ENCODE measurements around the gene KDM1B.

KDM1B gene

DNA sequence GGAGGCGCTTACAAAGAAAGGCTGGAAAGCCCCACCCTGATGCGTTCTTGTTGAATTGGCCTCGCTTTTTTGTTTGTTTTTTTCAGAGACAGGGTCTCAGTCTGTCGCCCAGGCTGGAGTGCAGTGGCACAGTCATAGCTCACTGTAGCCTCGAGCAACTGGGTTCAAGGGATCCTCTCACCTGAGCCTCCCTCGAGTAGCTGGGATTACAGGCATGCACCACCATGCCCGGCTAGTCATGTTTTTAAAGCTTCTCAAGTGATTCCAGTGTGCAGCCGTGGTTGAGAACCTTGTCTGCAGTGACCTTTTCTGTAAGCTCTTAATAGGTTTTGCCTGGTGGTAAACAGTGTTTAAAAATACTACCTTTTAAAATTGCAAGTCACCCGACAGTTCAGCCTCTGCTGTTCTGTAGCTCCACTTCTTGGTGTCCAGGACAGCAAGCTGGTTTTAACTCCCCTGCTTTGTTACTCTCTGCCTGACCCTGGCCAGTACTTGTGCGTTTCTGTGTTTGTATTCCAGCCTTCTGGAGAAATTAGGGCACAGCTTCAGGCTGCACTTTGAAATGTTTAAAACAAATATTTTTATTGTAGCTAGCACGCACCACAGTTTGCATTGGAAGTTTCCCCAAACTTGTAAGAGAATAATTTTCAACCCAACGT lies 54.4 kb downstream of the KDM1B start:
- H3K27ac ChIP-seq, result no peak overlapping the region
- no peak for DNase-seq (ENCODE audit: low spot score)
- ChIA-PET POLR2A (ENCODE audit: low non-redundant PET) (no interaction called here), CTCF (no interaction called here)
- TF ChIP-seq, protein P1, sequence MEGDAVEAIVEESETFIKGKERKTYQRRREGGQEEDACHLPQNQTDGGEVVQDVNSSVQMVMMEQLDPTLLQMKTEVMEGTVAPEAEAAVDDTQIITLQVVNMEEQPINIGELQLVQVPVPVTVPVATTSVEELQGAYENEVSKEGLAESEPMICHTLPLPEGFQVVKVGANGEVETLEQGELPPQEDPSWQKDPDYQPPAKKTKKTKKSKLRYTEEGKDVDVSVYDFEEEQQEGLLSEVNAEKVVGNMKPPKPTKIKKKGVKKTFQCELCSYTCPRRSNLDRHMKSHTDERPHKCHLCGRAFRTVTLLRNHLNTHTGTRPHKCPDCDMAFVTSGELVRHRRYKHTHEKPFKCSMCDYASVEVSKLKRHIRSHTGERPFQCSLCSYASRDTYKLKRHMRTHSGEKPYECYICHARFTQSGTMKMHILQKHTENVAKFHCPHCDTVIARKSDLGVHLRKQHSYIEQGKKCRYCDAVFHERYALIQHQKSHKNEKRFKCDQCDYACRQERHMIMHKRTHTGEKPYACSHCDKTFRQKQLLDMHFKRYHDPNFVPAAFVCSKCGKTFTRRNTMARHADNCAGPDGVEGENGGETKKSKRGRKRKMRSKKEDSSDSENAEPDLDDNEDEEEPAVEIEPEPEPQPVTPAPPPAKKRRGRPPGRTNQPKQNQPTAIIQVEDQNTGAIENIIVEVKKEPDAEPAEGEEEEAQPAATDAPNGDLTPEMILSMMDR (conservative IDR thresholded peaks at IDR 0.05; ENCODE audit: low read depth), result no peak

DNA sequence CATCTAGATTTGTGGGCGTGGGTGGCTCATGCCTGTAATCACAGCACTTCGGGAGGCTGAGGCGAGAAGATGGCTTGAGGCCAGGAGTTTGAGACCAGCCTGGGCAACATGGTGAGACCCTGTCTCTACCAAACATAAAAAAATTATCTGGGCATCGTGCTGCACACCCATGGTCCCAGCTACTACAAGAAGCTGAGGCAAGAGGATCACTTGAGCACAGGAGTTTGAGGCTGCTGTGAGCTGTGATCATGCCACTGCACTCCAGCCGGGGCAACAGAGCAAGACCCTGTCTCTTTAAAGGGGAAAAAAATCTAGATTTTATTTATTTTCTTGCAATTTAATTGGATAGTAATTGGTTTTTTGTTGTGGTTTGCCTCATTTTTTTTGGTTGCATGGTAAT lies 55.5 kb downstream of the KDM1B start:
- CTCF ChIA-PET, result no interaction called here
- POLR2A ChIA-PET (ENCODE audit: low non-redundant PET), result no interaction called here
- DNase-seq (ENCODE audit: low spot score), result no peak
- TF ChIP-seq, protein P1 (conservative IDR thresholded peaks at IDR 0.05; ENCODE audit: low read depth), result no peak
- H3K27ac ChIP-seq, result no peak overlapping the region

DNA sequence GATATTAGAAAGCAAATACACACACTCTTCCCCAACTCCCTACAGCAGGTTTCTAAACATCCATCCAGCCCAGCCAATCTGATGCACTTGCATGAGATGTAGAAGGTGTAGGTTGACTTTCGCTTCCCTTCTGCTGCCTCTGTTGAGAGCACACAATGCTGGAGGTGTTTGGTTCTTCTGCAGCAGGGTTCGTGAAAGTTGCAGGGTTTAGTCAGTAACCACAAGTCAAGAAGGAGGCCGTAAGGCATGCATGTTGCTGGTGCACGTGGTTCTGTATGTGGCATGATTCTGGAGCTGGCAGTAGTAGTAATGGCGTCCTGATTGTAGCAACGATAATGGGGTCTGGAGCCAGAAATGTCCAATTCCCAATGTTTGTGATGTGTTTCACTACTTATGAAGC lies 56.1 kb downstream of the KDM1B start:
- no peak for DNase-seq (ENCODE audit: low spot score)
- H3K27ac ChIP-seq, result no peak overlapping the region
- ChIA-PET POLR2A (ENCODE audit: low non-redundant PET) (no interaction called here), CTCF (no interaction called here)
- TF ChIP-seq, protein P1 (conservative IDR thresholded peaks at IDR 0.05; ENCODE audit: low read depth), result no peak

DNA sequence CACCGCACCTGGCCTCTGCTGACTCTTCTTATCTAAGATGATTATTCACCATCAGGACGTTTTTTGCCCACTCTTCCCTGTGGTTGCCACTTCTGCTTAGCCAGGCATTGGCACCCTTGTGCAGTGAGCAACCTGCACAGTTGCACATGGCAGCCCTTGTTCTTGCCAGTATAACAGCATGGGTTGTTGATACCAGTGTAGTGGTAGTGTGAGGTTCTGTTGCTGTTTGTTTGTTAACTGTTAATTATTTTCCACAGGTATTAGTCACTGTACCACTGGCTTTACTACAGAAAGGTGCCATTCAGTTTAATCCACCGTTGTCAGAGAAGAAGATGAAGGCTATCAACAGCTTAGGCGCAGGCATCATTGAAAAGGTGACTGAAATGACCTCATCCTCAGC lies 57.0 kb downstream of the KDM1B start:
- H3K27ac ChIP-seq, result no peak overlapping the region
- POLR2A ChIA-PET (ENCODE audit: low non-redundant PET), result no interaction called here
- CTCF ChIA-PET, result interaction anchor here (0.6 kb wide), 1 partner anchor 955 kb away, joined by 3 read pairs; no protein-coding TSS in a partner anchor
- TF ChIP-seq, protein P1 (conservative IDR thresholded peaks at IDR 0.05; ENCODE audit: low read depth), result no peak
- no peak for DNase-seq (ENCODE audit: low spot score)

DNA sequence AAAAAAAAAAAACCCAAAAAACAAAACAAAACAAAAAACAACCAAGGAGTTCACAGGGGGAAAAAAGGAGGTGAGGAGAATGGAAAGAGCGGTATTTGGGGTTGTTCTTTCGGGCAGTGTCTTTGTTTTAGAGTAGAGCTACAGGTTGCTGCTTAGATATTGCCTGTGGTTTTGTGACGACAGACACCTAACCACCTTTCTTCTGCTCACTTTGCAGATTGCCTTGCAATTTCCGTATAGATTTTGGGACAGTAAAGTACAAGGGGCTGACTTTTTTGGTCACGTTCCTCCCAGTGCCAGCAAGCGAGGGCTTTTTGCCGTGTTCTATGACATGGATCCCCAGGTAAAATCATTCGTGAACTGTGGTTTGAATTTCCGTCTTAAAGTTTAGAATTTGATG lies 58.2 kb downstream of the KDM1B start:
- POLR2A ChIA-PET (ENCODE audit: low non-redundant PET), result no interaction called here
- CTCF ChIA-PET, result no interaction called here
- TF ChIP-seq, protein P1 (conservative IDR thresholded peaks at IDR 0.05; ENCODE audit: low read depth), result no peak
- no peak overlapping the region for H3K27ac ChIP-seq
- no peak for DNase-seq (ENCODE audit: low spot score)

DNA sequence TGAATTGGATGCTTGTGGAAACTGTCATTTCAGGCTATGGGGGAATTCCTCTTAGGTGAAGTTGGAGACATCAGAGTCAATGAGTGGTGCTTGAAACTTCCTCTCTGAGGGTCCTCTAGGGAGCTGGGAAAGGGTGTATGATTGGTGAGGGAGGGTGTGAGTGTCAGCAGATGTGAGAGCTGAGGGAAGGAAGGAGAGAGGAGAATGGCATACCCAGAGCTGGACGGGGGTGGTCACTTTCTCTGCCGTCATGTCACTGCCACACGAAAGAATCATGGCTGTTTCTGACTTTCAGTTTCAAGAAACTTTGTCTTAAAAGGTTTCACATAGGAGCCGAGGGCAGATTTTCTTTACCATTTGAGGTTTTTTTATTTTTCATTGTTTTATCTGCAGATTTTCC lies 58.8 kb downstream of the KDM1B start:
- TF ChIP-seq, protein P1 (conservative IDR thresholded peaks at IDR 0.05; ENCODE audit: low read depth), result no peak
- H3K27ac ChIP-seq, result no peak overlapping the region
- no peak for DNase-seq (ENCODE audit: low spot score)
- ChIA-PET CTCF (no interaction called here), POLR2A (ENCODE audit: low non-redundant PET) (no interaction called here)

Data from RWPE1 (cell line).